Measurements from ENCODE around the gene CBLN3. TPM values are rescaled to one million over a fixed set of nuclear protein-coding genes. Genes with fewer than 3 reads are reported as not detected.

The CBLN3 gene
- total RNA-seq, 2 experiments from 2014 or later: 2.9 TPM

- Mint-ChIP-seq H3K4me3 (no peak overlapping the region), H3K36me3 (ENCODE audit: low read depth) (peaks cover 11% of the 10 kb centered on the region), H3K27me3 (no peaks in the 10 kb centered on the region), H3K9me3 (no peaks in the 10 kb centered on the region), H3K27ac (no peak overlapping the region), H3K4me1 (ENCODE audit: low read depth) (peaks cover 33% of the 10 kb centered on the region)
- intact Hi-C loops (cut with micrococcal nuclease): no loop called here
- POLR2A ChIA-PET: interaction anchor here (6.8 to 7.8 kb wide), 2 partner anchors 15 to 94 kb away, joined by 74 to 82 read pairs; partner anchors contain the start of genes ADCY4 and SDR39U1
- ATAC-seq: no peak
- DNase-seq: no peak
- CTCF ChIA-PET: interaction anchor here (1.1 to 11.4 kb wide), 6 partner anchors 9 to 319 kb away, joined by 3 to 454 read pairs (median 8); partner anchors contain the start of genes ADCY4 and RIPK3
- no peak for TF ChIP-seq CTCF (IDR thresholded peaks at IDR 0.05)
Measured at GRCh38 chr14:24426912-24427536, 2.4 kb downstream of the CBLN3 start.

GRCh38 chr14:24426150-24426911, 3.1 kb downstream of the CBLN3 start:
- Mint-ChIP-seq H3K4me3 (no peak overlapping the region), H3K27ac (no peak overlapping the region), H3K9me3 (no peaks in the 10 kb centered on the region), H3K27me3 (no peaks in the 10 kb centered on the region), H3K4me1 (ENCODE audit: low read depth) (peaks cover 27% of the 10 kb centered on the region), H3K36me3 (ENCODE audit: low read depth) (peaks cover 4% of the 10 kb centered on the region)
- DNase-seq (no peak), ATAC-seq (no peak)
- intact Hi-C loops (cut with micrococcal nuclease): no loop called here
- ChIA-PET CTCF (interaction anchor here (1.1 to 11.4 kb wide), 6 partner anchors 8 to 318 kb away, joined by 3 to 454 read pairs (median 8); partner anchors contain the start of genes ADCY4 and RIPK3), POLR2A (interaction anchor here (6.8 to 7.8 kb wide), 2 partner anchors 16 to 94 kb away, joined by 74 to 82 read pairs; partner anchors contain the start of genes ADCY4 and SDR39U1)
- TF ChIP-seq CTCF (IDR thresholded peaks at IDR 0.05): no peak

GRCh38 chr14:24425704-24426103, 3.8 kb downstream of the CBLN3 start:
- Mint-ChIP-seq H3K27ac (peak overlapping the region; percentile 31), H3K27me3 (no peaks in the 10 kb centered on the region), H3K36me3 (ENCODE audit: low read depth) (no peaks in the 10 kb centered on the region), H3K9me3 (no peaks in the 10 kb centered on the region), H3K4me1 (ENCODE audit: low read depth) (peaks cover 23% of the 10 kb centered on the region), H3K4me3 (no peak overlapping the region)
- CTCF ChIA-PET: interaction anchor here (0.9 to 11.4 kb wide), 7 partner anchors 11 to 118 kb away, joined by 3 to 454 read pairs (median 5); partner anchors contain the start of genes ADCY4, CIDEB and RIPK3
- DNase-seq (no peak), ATAC-seq (no peak)
- no peak for TF ChIP-seq CTCF (IDR thresholded peaks at IDR 0.05)
- intact Hi-C loops (cut with micrococcal nuclease): no loop called here
- POLR2A ChIA-PET: interaction anchor here (1.1 to 1.3 kb wide), 2 partner anchors 11 to 60 kb away, joined by 6 read pairs; no protein-coding TSS in a partner anchor

- no peaks in the 10 kb centered on the region for H3K36me3 Mint-ChIP-seq (ENCODE audit: low read depth)
- CTCF ChIA-PET: interaction anchor here (1.4 to 11.4 kb wide), 6 partner anchors 8 to 96 kb away, joined by 4 to 454 read pairs (median 18); partner anchors contain the start of genes ADCY4, CBLN3, KHNYN and RIPK3
- ATAC-seq: no peak
Measured at GRCh38 chr14:24422694-24423601, 6.5 kb downstream of the CBLN3 start.

More at GRCh38 chr14:24422694-24423601, 6.5 kb downstream of the CBLN3 start:
- no peaks in the 10 kb centered on the region for H3K9me3 Mint-ChIP-seq
- no peak overlapping the region for H3K27ac Mint-ChIP-seq
- DNase-seq: no peak
- POLR2A ChIA-PET: interaction anchor here (0.7 to 2.2 kb wide), 3 partner anchors 9 to 14 kb away, joined by 3 to 8 read pairs (median 5); no protein-coding TSS in a partner anchor
- H3K4me3 Mint-ChIP-seq: no peak overlapping the region
- H3K27me3 Mint-ChIP-seq: no peaks in the 10 kb centered on the region
- no peak for TF ChIP-seq CTCF (IDR thresholded peaks at IDR 0.05)
- intact Hi-C loops (cut with micrococcal nuclease): no loop called here
- peaks cover 16% of the 10 kb centered on the region for H3K4me1 Mint-ChIP-seq (ENCODE audit: low read depth)
